ENCODE results near the gene PROSER2. TPM values are rescaled to one million over a fixed set of nuclear protein-coding genes. Genes with fewer than 3 reads are reported as not detected.

PROSER2 gene
- total RNA-seq, 6 experiments from 2014 or later, result 0.74 to 2.9 (median 1.5) TPM

- Mint-ChIP-seq H3K27me3 (ENCODE audit: insufficient read depth) (peaks cover 13% of the 10 kb centered on the region), H3K4me3 (no peak overlapping the region), H3K4me1 (ENCODE audit: low read depth) (peaks cover 6% of the 10 kb centered on the region; the same call in 1 of the 2 replicates), H3K9me3 (no peaks in the 10 kb centered on the region), H3K36me3 (ENCODE audit: low read depth) (peaks cover 8% of the 10 kb centered on the region; the same call in 1 of the 2 replicates), H3K27ac (no peak overlapping the region)
- TF ChIP-seq CTCF (IDR thresholded peaks at IDR 0.05), result no peak
- no peak for DNase-seq
These were observed 11.9 kb downstream of the PROSER2 start for GRCh38 chr10:11835061-11835460.

- peaks cover 13% of the 10 kb centered on the region for H3K27me3 Mint-ChIP-seq (ENCODE audit: insufficient read depth)
- peaks cover 8% of the 10 kb centered on the region; the same call in 1 of the 2 replicates for H3K36me3 Mint-ChIP-seq (ENCODE audit: low read depth)
- DNase-seq, result no peak
- H3K9me3 Mint-ChIP-seq, result no peaks in the 10 kb centered on the region
- no peak overlapping the region for H3K4me3 Mint-ChIP-seq
- no peak for TF ChIP-seq CTCF (IDR thresholded peaks at IDR 0.05)
- no peak overlapping the region for H3K27ac Mint-ChIP-seq
- H3K4me1 Mint-ChIP-seq (ENCODE audit: low read depth), result peaks cover 6% of the 10 kb centered on the region; the same call in 1 of the 2 replicates
These were observed 12.5 kb downstream of the PROSER2 start for GRCh38 chr10:11835704-11836103.

DNA sequence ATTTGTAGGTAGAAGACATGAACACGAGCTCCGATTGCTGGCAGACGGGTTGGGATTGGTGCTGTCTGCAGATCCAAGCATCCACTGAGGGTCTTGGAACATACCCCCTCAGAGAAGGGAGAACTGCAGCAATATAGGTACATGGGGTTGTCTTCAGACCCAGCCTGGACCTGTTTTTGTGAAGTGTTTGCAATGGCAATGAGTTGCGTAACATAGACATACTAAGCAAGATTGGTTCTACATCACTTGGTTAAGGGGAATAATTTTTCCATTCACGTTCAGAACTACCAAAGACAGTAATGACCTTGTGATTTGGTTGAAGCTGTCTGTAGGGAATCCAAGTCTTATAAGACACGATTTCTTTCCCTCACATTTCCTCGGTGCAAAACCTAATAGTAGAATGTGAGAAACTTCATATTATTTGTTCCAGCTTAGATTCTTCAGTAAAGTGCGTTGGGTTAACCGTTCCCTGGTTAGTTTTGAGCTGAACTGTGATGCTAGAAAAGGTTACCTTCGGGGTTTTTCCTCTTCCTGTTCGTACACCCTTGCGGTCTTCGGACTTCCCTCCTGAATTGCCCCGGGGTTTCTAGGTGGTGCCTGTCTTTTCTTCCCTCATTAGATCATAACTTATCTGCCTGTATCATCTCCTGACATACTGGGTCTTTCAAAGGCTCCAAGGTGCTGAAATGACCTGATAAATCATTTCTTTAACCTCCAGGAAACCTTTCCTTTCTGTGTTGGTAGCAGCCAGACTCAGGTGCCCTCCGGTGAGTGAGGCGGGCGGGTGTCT lies 14.4 kb downstream of the PROSER2 start:
- no peak for TF ChIP-seq CTCF (IDR thresholded peaks at IDR 0.05)
- peaks cover 8% of the 10 kb centered on the region; the same call in 1 of the 2 replicates for H3K36me3 Mint-ChIP-seq (ENCODE audit: low read depth)
- no peaks in the 10 kb centered on the region; the same call in 1 of the 2 replicates for H3K4me1 Mint-ChIP-seq (ENCODE audit: low read depth)
- DNase-seq, result no peak
- no peaks in the 10 kb centered on the region for H3K9me3 Mint-ChIP-seq
- peaks cover 14% of the 10 kb centered on the region for H3K27me3 Mint-ChIP-seq (ENCODE audit: insufficient read depth)
- H3K4me3 Mint-ChIP-seq, result no peak overlapping the region
- H3K27ac Mint-ChIP-seq, result no peak overlapping the region

DNA sequence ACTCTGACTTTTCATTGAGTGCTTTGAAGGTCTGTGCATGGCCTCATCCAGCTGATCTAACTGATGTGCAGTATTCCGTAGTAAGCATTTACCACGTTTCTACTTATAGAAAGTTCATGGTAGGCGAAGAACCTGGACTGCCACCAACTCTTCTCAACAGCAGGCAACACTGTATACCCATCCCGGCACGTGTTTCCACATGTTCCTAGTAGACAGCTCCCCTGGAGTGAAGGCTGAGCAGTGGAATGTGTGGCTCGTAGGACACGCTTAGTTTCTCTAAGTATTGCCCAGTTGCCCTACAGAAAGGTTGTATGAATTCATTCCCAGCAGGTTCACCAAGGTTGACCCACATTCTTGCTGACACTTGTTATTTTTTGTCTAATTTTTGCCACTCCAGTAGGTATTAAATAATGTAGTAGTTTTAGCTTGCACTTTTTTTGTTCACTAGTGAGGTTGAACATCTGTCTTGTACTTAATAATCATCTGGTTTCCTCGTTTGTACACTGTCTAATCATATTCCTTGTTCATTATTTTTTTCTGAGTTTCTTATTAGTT lies 15.2 kb downstream of the PROSER2 start:
- Mint-ChIP-seq H3K4me1 (ENCODE audit: low read depth) (no peaks in the 10 kb centered on the region; the same call in 1 of the 2 replicates), H3K27me3 (ENCODE audit: insufficient read depth) (peaks cover 14% of the 10 kb centered on the region), H3K27ac (no peak overlapping the region), H3K9me3 (no peaks in the 10 kb centered on the region), H3K4me3 (no peak overlapping the region), H3K36me3 (ENCODE audit: low read depth) (peaks cover 8% of the 10 kb centered on the region; the same call in 1 of the 2 replicates)
- DNase-seq, result no peak
- no peak for TF ChIP-seq CTCF (IDR thresholded peaks at IDR 0.05)

DNA sequence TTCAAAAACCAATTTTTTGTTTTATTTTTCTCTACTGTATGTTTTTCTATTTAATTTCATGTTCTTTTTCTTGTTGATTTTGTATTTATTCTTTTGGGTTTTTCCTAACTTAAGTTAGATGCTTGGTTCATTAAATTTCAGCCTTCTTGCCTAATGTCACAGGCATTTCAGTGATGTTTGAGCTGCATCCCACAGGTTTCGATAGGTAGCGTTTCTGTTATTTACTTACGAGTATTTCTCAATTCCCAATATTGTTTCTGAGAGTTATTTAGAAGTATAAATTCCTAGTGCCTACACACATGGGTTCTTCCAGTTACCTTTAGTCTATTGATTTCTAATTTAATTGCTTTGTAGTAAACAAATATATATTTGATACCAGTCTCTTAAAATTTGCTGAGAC lies 18.2 kb downstream of the PROSER2 start:
- H3K36me3 Mint-ChIP-seq (ENCODE audit: low read depth), result peaks cover 4% of the 10 kb centered on the region; the same call in 1 of the 2 replicates
- H3K27ac Mint-ChIP-seq, result no peak overlapping the region
- TF ChIP-seq CTCF (IDR thresholded peaks at IDR 0.05), result no peak
- DNase-seq, result no peak
- peaks cover 17% of the 10 kb centered on the region for H3K27me3 Mint-ChIP-seq (ENCODE audit: insufficient read depth)
- no peak overlapping the region for H3K4me3 Mint-ChIP-seq
- H3K9me3 Mint-ChIP-seq, result no peaks in the 10 kb centered on the region
- H3K4me1 Mint-ChIP-seq (ENCODE audit: low read depth), result no peaks in the 10 kb centered on the region; the same call in 1 of the 2 replicates
